Ectodermal cell (in vitro differentiated cells): ENCODE measurements around the gene ATP9A.

ENCODE experiments used
- H3K27ac ChIP-seq: 2 replicates; pipeline ENCODE4 v1.7.0; 2013; ENCODE audit warnings: mild to moderate bottlenecking, low read depth, low read length; ENCODE audit not compliant: insufficient read depth, poor library complexity, severe bottlenecking
- H3K27me3 ChIP-seq: 2 replicates; pipeline ENCODE4 v1.7.0; 2013; ENCODE audit warnings: mild to moderate bottlenecking, low read length; ENCODE audit not compliant: insufficient read depth, control insufficient read depth, poor library complexity, severe bottlenecking
- H3K36me3 ChIP-seq: one replicate; pipeline ENCODE4 v1.7.0; 2013; ENCODE audit warnings: low read length; ENCODE audit not compliant: control insufficient read depth, insufficient read depth
- H3K4me1 ChIP-seq: one replicate; pipeline ENCODE4 v1.7.0; 2013; ENCODE audit warnings: low read length; ENCODE audit not compliant: control insufficient read depth, insufficient read depth
- H3K4me3 ChIP-seq: 2 replicates; pipeline ENCODE4 v1.7.0; 2013; ENCODE audit warnings: low read depth, low read length, control low read depth; ENCODE audit not compliant: insufficient read depth
- H3K9me3 ChIP-seq: 2 replicates; pipeline ENCODE4 v1.7.0; 2013; ENCODE audit warnings: mild to moderate bottlenecking, low read length, moderate library complexity; ENCODE audit not compliant: control insufficient read depth
- WGBS, 2 experiments: methylation state at CpG; one replicate each; pipeline ENCODE4 v1.1.7; 2013; ENCODE audit warnings: missing lambda C conversion rate in 2 of 2; 5-methylcytosine and 5-hydroxymethylcytosine counted together

Gene ATP9A

DNA sequence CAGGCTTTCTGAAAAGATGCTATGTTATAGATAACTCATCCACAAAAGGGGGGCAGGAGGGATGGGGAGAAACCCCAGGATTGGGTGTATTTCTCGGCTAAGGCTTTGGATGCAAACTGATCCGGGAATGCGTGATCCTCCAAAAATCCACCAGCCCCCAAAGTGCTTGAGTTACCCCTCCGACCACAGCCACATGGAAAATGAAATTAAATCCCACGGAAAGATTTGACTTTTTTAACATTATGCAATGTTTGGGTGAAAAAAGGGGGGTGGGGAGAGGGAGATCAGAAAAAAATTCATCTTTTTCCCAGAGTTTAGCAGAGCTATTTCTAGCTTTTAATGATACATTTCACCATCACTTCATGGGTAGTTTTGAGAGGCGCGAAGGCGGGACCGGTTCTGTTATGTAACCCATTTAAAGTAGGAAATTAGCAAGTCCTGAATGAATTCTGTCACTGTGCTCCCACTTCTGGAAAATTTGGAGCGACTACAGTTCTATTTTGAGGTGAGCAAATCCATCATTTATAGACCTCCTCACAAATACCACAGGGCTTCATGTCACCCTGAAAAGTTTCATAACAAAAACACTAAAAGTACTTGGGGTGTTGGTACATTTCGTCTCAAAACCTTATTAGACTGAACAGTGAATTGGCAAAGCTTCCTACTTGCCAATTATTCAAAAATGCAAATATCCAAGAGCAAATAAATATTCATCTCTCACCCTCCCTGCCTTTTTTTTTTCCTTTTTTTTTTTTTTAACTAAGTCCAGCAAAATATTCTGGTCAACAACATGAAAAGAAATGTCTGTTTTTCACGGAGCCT, 173.7 kb downstream of the ATP9A start:
- no peak overlapping the region for H3K27ac ChIP-seq
- no peaks in the 10 kb centered on the region for H3K36me3 ChIP-seq
- H3K27me3 ChIP-seq: no peaks in the 10 kb centered on the region
- WGBS, 2 experiments: 75 to 81% methylated on average over 10 to 12 of the region's 12 CpGs
- no peaks in the 10 kb centered on the region for H3K9me3 ChIP-seq
- no peaks in the 10 kb centered on the region for H3K4me1 ChIP-seq
- no peak overlapping the region for H3K4me3 ChIP-seq

GRCh38 chr20:51593584-51593983, 174.6 kb downstream of the ATP9A start:
- no peaks in the 10 kb centered on the region for H3K9me3 ChIP-seq
- WGBS, 2 experiments: 93% methylated on average over 2 of the region's 2 CpGs

GRCh38 chr20:51592564-51592963, 175.6 kb downstream of the ATP9A start:
- no peak overlapping the region for H3K4me3 ChIP-seq
- no peaks in the 10 kb centered on the region for H3K4me1 ChIP-seq
- H3K36me3 ChIP-seq: no peaks in the 10 kb centered on the region
- H3K9me3 ChIP-seq: no peaks in the 10 kb centered on the region
- H3K27ac ChIP-seq: no peak overlapping the region
- no peaks in the 10 kb centered on the region for H3K27me3 ChIP-seq
- 95% methylated on average over 8 of the region's 8 CpGs for WGBS, 2 experiments

More at GRCh38 chr20:51593584-51593983, 174.6 kb downstream of the ATP9A start:
- Histone ChIP-seq H3K36me3 (no peaks in the 10 kb centered on the region), H3K27me3 (no peaks in the 10 kb centered on the region), H3K4me3 (no peak overlapping the region), H3K4me1 (no peaks in the 10 kb centered on the region), H3K27ac (no peak overlapping the region)

- Histone ChIP-seq H3K27ac (no peak overlapping the region), H3K9me3 (no peaks in the 10 kb centered on the region), H3K4me1 (no peaks in the 10 kb centered on the region), H3K27me3 (no peaks in the 10 kb centered on the region), H3K36me3 (no peaks in the 10 kb centered on the region), H3K4me3 (no peak overlapping the region)
- WGBS, 2 experiments: 90 to 91% methylated on average over 10 of the region's 10 CpGs
Measured at GRCh38 chr20:51591871-51592270, 176.3 kb downstream of the ATP9A start.

- Histone ChIP-seq H3K27me3 (no peaks in the 10 kb centered on the region), H3K9me3 (no peaks in the 10 kb centered on the region), H3K27ac (no peak overlapping the region), H3K4me3 (no peak overlapping the region), H3K4me1 (no peaks in the 10 kb centered on the region), H3K36me3 (no peaks in the 10 kb centered on the region)
- 90 to 95% methylated on average over 3 of the region's 3 CpGs for WGBS, 2 experiments
Measured at GRCh38 chr20:51588762-51589161, 179.4 kb downstream of the ATP9A start.

GRCh38 chr20:51587145-51587544, 181.0 kb downstream of the ATP9A start:
- H3K4me1 ChIP-seq: no peaks in the 10 kb centered on the region
- no peaks in the 10 kb centered on the region for H3K27me3 ChIP-seq
- no peaks in the 10 kb centered on the region for H3K36me3 ChIP-seq
- H3K27ac ChIP-seq: no peak overlapping the region
- WGBS, 2 experiments: 96 to 100% methylated on average over 4 of the region's 4 CpGs
- H3K9me3 ChIP-seq: no peaks in the 10 kb centered on the region
- H3K4me3 ChIP-seq: no peak overlapping the region

DNA sequence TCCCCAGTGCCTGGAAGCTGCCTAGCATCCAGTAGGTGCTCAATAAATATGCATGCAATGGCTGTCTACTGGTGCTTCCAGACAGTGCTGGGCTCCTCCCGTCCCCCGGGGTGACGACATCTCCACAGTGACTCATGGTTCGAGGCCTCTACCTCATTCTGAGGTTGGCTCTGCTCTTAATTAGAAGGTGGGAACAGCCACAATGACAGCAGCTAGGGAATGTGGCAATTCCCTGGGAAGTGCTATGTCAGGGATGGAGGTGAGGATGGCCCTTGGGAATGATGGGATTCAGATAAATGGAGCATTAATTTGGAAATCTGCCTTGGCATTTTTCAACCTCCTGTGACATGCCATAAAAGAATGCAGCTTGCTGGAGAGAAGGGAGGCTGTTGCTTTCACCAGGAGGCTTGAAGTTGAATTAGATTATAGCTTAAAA, 182.2 kb downstream of the ATP9A start:
- WGBS, 2 experiments: 89 to 90% methylated on average over 4 of the region's 4 CpGs

GRCh38 chr20:51585148-51585547, 183.0 kb downstream of the ATP9A start:
- Histone ChIP-seq H3K4me1 (no peaks in the 10 kb centered on the region), H3K4me3 (no peak overlapping the region), H3K9me3 (no peaks in the 10 kb centered on the region), H3K27me3 (no peaks in the 10 kb centered on the region), H3K27ac (no peak overlapping the region), H3K36me3 (no peaks in the 10 kb centered on the region)
- 92 to 95% methylated on average over 4 of the region's 4 CpGs for WGBS, 2 experiments

More for the DNA sequence above, 182.2 kb downstream of the ATP9A start:
- Histone ChIP-seq H3K27ac (no peak overlapping the region), H3K4me1 (no peaks in the 10 kb centered on the region), H3K4me3 (no peak overlapping the region), H3K27me3 (no peaks in the 10 kb centered on the region), H3K9me3 (no peaks in the 10 kb centered on the region), H3K36me3 (no peaks in the 10 kb centered on the region)

GRCh38 chr20:51584737-51585136, 183.5 kb downstream of the ATP9A start:
- no peaks in the 10 kb centered on the region for H3K4me1 ChIP-seq
- H3K27ac ChIP-seq: no peak overlapping the region
- no peaks in the 10 kb centered on the region for H3K27me3 ChIP-seq
- H3K9me3 ChIP-seq: no peaks in the 10 kb centered on the region
- no peaks in the 10 kb centered on the region for H3K36me3 ChIP-seq
- no peak overlapping the region for H3K4me3 ChIP-seq
- 93 to 95% methylated on average over 4 of the region's 4 CpGs for WGBS, 2 experiments

- H3K4me1 ChIP-seq: no peaks in the 10 kb centered on the region
- H3K27me3 ChIP-seq: no peaks in the 10 kb centered on the region
- no peak overlapping the region for H3K27ac ChIP-seq
- no peak overlapping the region for H3K4me3 ChIP-seq
- 94% methylated on average over 8 of the region's 8 CpGs for WGBS, 2 experiments
- H3K9me3 ChIP-seq: no peaks in the 10 kb centered on the region
- H3K36me3 ChIP-seq: no peaks in the 10 kb centered on the region
Measured at GRCh38 chr20:51584116-51584515, 184.1 kb downstream of the ATP9A start.
